Smooth muscle cell of the pulmonary artery (primary cell): ENCODE measurements around the gene PPP2R1B. TPM values are rescaled to one million over a fixed set of nuclear protein-coding genes. Genes with fewer than 3 reads are reported as not detected.

ENCODE experiments used
- total RNA-seq: library from RNA; depleted of rRNA; stranded (reverse); fragments of >200 nt; gene quantifications from 2 replicates; pipeline ENCODE4 v1.2.3, GENCODE V29; 2014

Gene PPP2R1B
- 28.5 and 29.1 TPM in 2 replicates for total RNA-seq

GRCh38 chr11:111765984-111766833, at the start of gene PPP2R1B:
Gene PPP2R1B (minus strand): TSS chr11:111766389. CDS start chr11:111766361, 28 bp downstream.

Other genes with a start within 250 kb of the PPP2R1B start
- 21.2 and 35.2 TPM in 2 replicates for gene LAYN, start 225.7 kb downstream of the PPP2R1B start, total RNA-seq
- gene SIK2, start 163.9 kb downstream of the PPP2R1B start, total RNA-seq = 13.1 and 16.0 TPM in 2 replicates
- gene ALG9, start 105.2 kb upstream of the PPP2R1B start, total RNA-seq = 37.7 and 38.3 TPM in 2 replicates
- gene FDXACB1, start 112.8 kb upstream of the PPP2R1B start, total RNA-seq = 1.9 and 3.2 TPM in 2 replicates
- gene CFAP68, start 113.2 kb upstream of the PPP2R1B start, total RNA-seq = 10.1 and 11.6 TPM in 2 replicates
- 34.2 and 73.0 TPM in 2 replicates for gene CRYAB, start 145.4 kb upstream of the PPP2R1B start, total RNA-seq
- 0.79 and 1.4 TPM in 2 replicates for gene HSPB2, start 146.3 kb upstream of the PPP2R1B start, total RNA-seq
- 0.23 and 0.72 TPM in 2 replicates for gene C11orf52, start 152.5 kb upstream of the PPP2R1B start, total RNA-seq
- gene DIXDC1, start 171.0 kb upstream of the PPP2R1B start, total RNA-seq = 22.3 and 31.8 TPM in 2 replicates